H9 (cell line): ENCODE measurements around the gene VOPP1. TPM values are rescaled to one million over a fixed set of nuclear protein-coding genes. Genes with fewer than 3 reads are reported as not detected.

ENCODE experiments used
- DNase-seq: peaks from one replicate; pipeline ENCODE4 v3.0.0-alpha.2; 2017
- H2AFZ ChIP-seq: one replicate; pipeline ENCODE4 v1.6.1; 2013; ENCODE audit warnings: mild to moderate bottlenecking, low read length, control low read depth, moderate library complexity
- H2AK5ac ChIP-seq: 2 replicates; pipeline ENCODE4 v1.6.1; 2013; ENCODE audit warnings: low read length, control low read depth, mixed read lengths; ENCODE audit not compliant: insufficient read length
- H2BK120ac ChIP-seq: one replicate; pipeline ENCODE4 v1.6.1; 2013; ENCODE audit warnings: low read depth, mild to moderate bottlenecking, low read length, control low read depth, inconsistent platforms; ENCODE audit not compliant: poor library complexity, severe bottlenecking
- H2BK12ac ChIP-seq: 2 replicates; pipeline ENCODE4 v1.6.1; 2013; ENCODE audit warnings: low read length, control low read depth, mixed read lengths, low read depth; ENCODE audit not compliant: insufficient read length
- H2BK15ac ChIP-seq: 2 replicates; pipeline ENCODE4 v1.6.1; 2013; ENCODE audit warnings: low read depth, low read length, control low read depth
- H2BK20ac ChIP-seq: one replicate; pipeline ENCODE4 v1.6.1; 2013; ENCODE audit warnings: low read depth, mild to moderate bottlenecking, low read length, control low read depth, inconsistent platforms; ENCODE audit not compliant: poor library complexity, severe bottlenecking
- H2BK5ac ChIP-seq: 2 replicates; pipeline ENCODE4 v1.6.1; 2013; ENCODE audit warnings: low read length, control low read depth, mixed read lengths; ENCODE audit not compliant: insufficient read length
- H3K14ac ChIP-seq: 2 replicates; pipeline ENCODE4 v1.6.1; 2013; ENCODE audit warnings: low read length, control low read depth; ENCODE audit not compliant: insufficient read depth
- H3K18ac ChIP-seq: 2 replicates; pipeline ENCODE4 v1.6.1; 2013; ENCODE audit warnings: low read depth, mild to moderate bottlenecking, mixed read lengths, low read length, control low read depth; ENCODE audit not compliant: insufficient read length
- H3K23ac ChIP-seq: 2 replicates; pipeline ENCODE4 v1.6.1; 2013; ENCODE audit warnings: low read length, control low read depth, mixed read lengths, low read depth; ENCODE audit not compliant: insufficient read length
- H3K23me2 ChIP-seq: 2 replicates; pipeline ENCODE4 v1.6.1; 2013; ENCODE audit warnings: low read depth, mild to moderate bottlenecking, mixed read lengths, low read length, control low read depth; ENCODE audit not compliant: insufficient read length, poor library complexity, severe bottlenecking
- H3K27ac ChIP-seq: 2 replicates; pipeline ENCODE4 v1.5.1; 2013; ENCODE audit warnings: low read length, control low read depth, mixed read lengths, low read depth; ENCODE audit not compliant: insufficient read length
- H3K27me3 ChIP-seq: 2 replicates; pipeline ENCODE4 v1.6.1; 2013; ENCODE audit warnings: low read length, control low read depth, inconsistent platforms; ENCODE audit not compliant: insufficient read depth
- H3K4ac ChIP-seq: 2 replicates; pipeline ENCODE4 v1.6.1; 2013; ENCODE audit warnings: low read depth, mild to moderate bottlenecking, control low read depth, inconsistent platforms, low read length, moderate library complexity
- H3K4me1 ChIP-seq: 2 replicates; pipeline ENCODE4 v1.6.1; 2013; ENCODE audit warnings: low read length, control low read depth, inconsistent platforms; ENCODE audit not compliant: insufficient read depth
- H3K4me2 ChIP-seq: 2 replicates; pipeline ENCODE4 v1.6.1; 2013; ENCODE audit warnings: low read length, control low read depth, mixed read lengths; ENCODE audit not compliant: insufficient read length, insufficient read depth
- H3K56ac ChIP-seq: 2 replicates; pipeline ENCODE4 v1.6.1; 2013; ENCODE audit warnings: low read depth, mild to moderate bottlenecking, mixed read lengths, low read length, control low read depth; ENCODE audit not compliant: insufficient read length
- H3K79me1 ChIP-seq: 2 replicates; pipeline ENCODE4 v1.6.1; 2013; ENCODE audit warnings: low read depth, mild to moderate bottlenecking, moderate library complexity, low read length, control low read depth, inconsistent platforms; ENCODE audit not compliant: insufficient read depth, poor library complexity, severe bottlenecking
- H3K79me2 ChIP-seq: 2 replicates; pipeline ENCODE4 v1.6.1; 2013; ENCODE audit warnings: low read length, control low read depth, inconsistent platforms; ENCODE audit not compliant: insufficient read depth
- H3K9ac ChIP-seq: 2 replicates; pipeline ENCODE4 v1.6.1; 2013; ENCODE audit warnings: low read length, control low read depth, mixed read lengths; ENCODE audit not compliant: insufficient read length; ENCODE audit errors: extremely low read depth
- H3K9me3 ChIP-seq: one replicate; pipeline ENCODE4 v1.6.1; 2013; ENCODE audit warnings: low read depth, low read length, inconsistent platforms; ENCODE audit not compliant: control insufficient read depth
- H3T11ph ChIP-seq: one replicate; pipeline ENCODE4 v1.6.1; 2013; ENCODE audit warnings: mild to moderate bottlenecking, low read length, control low read depth, inconsistent platforms
- H4K20me1 ChIP-seq: one replicate; pipeline ENCODE4 v1.6.1; 2013; ENCODE audit not compliant: control insufficient read depth, insufficient read length, insufficient read depth
- H4K5ac ChIP-seq: 2 replicates; pipeline ENCODE4 v1.6.1; 2013; ENCODE audit warnings: low read depth, mild to moderate bottlenecking, mixed read lengths, low read length, control low read depth; ENCODE audit not compliant: insufficient read length
- H4K8ac ChIP-seq: replicated peaks from 2 replicates; pipeline ENCODE4 v1.6.1; 2013; ENCODE audit warnings: low read length, control low read depth, mixed read lengths, low read depth; ENCODE audit not compliant: insufficient read length
- H4K91ac ChIP-seq: 2 replicates; pipeline ENCODE4 v1.6.1; 2013; ENCODE audit warnings: low read depth, mild to moderate bottlenecking, moderate library complexity, mixed read lengths, low read length, control low read depth; ENCODE audit not compliant: insufficient read length
- H3K27ac Mint-ChIP-seq, 3 experiments: 2 replicates in 2 of 3; 3 replicates in 1 of 3; pipeline ENCODE4 v1.8.0; 2020 to 2021; ENCODE audit warnings: mixed read lengths in 3 of 3, mild to moderate bottlenecking in 1 of 3, moderate library complexity in 1 of 3
- H3K27me3 Mint-ChIP-seq: 2 replicates; pipeline ENCODE4 v1.8.0; 2021; ENCODE audit warnings: low read depth, mild to moderate bottlenecking, moderate library complexity, mixed read lengths
- H3K36me3 Mint-ChIP-seq, 3 experiments: 2 replicates in 2 of 3; 3 replicates in 1 of 3; pipeline ENCODE4 v1.8.0; 2020 to 2021; ENCODE audit warnings: low read depth in 3 of 3, mixed read lengths in 3 of 3; ENCODE audit not compliant: insufficient read depth in 1 of 3
- H3K4me1 Mint-ChIP-seq, 2 experiments: 2 replicates each; pipeline ENCODE4 v1.8.0; 2020; ENCODE audit warnings: mixed read lengths in 2 of 2
- H3K4me3 Mint-ChIP-seq, 2 experiments: 2 replicates in 1 of 2; 3 replicates in 1 of 2; pipeline ENCODE4 v1.8.0; 2020 to 2021; ENCODE audit warnings: mild to moderate bottlenecking in 2 of 2, mixed read lengths in 2 of 2, moderate library complexity in 1 of 2
- H3K9me3 Mint-ChIP-seq, 2 experiments: 2 replicates in 1 of 2; 3 replicates in 1 of 2; pipeline ENCODE4 v1.8.0; 2020; ENCODE audit warnings: mild to moderate bottlenecking in 2 of 2, mixed read lengths in 2 of 2, moderate library complexity in 1 of 2
- WGBS: extraction: QIAGEN DNeasy Blood & Tissue Kit; methylation state at CpG from one replicate; pipeline ENCODE4 v1.1.7; 2013; ENCODE audit warnings: missing lambda C conversion rate, low lambda C conversion rate, mixed read lengths; ENCODE audit not compliant: insufficient read length; ENCODE audit errors: extremely low coverage; 5-methylcytosine and 5-hydroxymethylcytosine counted together
- total RNA-seq: library from RNA; stranded (reverse); gene quantifications from 2 replicates; pipeline ENCODE4 v1.2.1, GENCODE V29; 2021
- TF ChIP-seq, protein P1 (sequence below): fragments of 200-600 bp; sonication (generic); conservative IDR thresholded peaks from 3 replicates; pipeline ENCODE4 v1.8.0; 2021; ENCODE audit warnings: antibody characterized with exemption, mild to moderate bottlenecking

VOPP1 gene
- total RNA-seq, 1 experiment from 2014 or later = 55.7 TPM

DNA sequence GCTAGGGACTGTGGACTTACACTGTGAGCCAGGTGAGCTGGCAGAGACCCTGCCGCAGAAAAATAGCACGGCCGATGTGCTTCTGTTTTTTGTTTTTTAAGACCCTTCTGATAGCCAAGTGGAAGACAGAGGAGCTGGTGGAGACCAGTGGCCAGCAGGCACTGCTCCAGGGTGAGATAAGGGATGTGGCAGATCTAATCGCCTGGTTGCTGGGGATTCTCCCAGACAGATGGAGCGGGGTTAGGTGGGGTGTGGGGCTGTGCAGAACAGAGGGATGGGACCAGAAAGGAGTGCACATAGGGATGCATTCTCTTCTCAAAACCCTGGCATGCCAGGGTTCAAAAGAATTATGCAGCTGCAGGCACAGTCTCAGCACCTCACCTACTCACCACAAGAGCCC lies 82.2 kb downstream of the VOPP1 start:
- H4K91ac ChIP-seq = no peak overlapping the region
- no peak overlapping the region for H4K8ac ChIP-seq
- H2BK5ac ChIP-seq = no peak overlapping the region
- TF ChIP-seq, protein P1, sequence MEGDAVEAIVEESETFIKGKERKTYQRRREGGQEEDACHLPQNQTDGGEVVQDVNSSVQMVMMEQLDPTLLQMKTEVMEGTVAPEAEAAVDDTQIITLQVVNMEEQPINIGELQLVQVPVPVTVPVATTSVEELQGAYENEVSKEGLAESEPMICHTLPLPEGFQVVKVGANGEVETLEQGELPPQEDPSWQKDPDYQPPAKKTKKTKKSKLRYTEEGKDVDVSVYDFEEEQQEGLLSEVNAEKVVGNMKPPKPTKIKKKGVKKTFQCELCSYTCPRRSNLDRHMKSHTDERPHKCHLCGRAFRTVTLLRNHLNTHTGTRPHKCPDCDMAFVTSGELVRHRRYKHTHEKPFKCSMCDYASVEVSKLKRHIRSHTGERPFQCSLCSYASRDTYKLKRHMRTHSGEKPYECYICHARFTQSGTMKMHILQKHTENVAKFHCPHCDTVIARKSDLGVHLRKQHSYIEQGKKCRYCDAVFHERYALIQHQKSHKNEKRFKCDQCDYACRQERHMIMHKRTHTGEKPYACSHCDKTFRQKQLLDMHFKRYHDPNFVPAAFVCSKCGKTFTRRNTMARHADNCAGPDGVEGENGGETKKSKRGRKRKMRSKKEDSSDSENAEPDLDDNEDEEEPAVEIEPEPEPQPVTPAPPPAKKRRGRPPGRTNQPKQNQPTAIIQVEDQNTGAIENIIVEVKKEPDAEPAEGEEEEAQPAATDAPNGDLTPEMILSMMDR = no peak
- H2BK12ac ChIP-seq = no peak overlapping the region
- no peak overlapping the region for H3K4me2 ChIP-seq
- H3K27me3 ChIP-seq = no peaks in the 10 kb centered on the region
- H2BK120ac ChIP-seq = no peak overlapping the region
- no peak for DNase-seq
- H4K20me1 ChIP-seq = no peaks in the 10 kb centered on the region
- no peak overlapping the region for H2AFZ ChIP-seq
- no peak overlapping the region for H2BK20ac ChIP-seq
- Mint-ChIP-seq H3K27me3 (no peaks in the 10 kb centered on the region; the same call in 1 of the 2 replicates), H3K4me1 (peaks cover 0 to 4% of the 10 kb centered on the region in 2 experiments; a peak in 2 of 4 replicates), H3K36me3 (peaks cover 17 to 57% (median 34%) of the 10 kb centered on the region in 3 experiments), H3K9me3 (no peaks in the 10 kb centered on the region), H3K4me3 (no peak overlapping the region), H3K27ac (peak overlapping the region in 1 of 3 experiments; percentile 94; a peak in 2 of 7 replicates)
- no peak overlapping the region for H2AK5ac ChIP-seq
- no peak overlapping the region for H3K56ac ChIP-seq
- no peak overlapping the region for H3K9ac ChIP-seq
- H3T11ph ChIP-seq = no peak overlapping the region
- H3K14ac ChIP-seq = no peak overlapping the region
- no CpG with 5 or more reads among the region's 5 CpGs for WGBS
- no peaks in the 10 kb centered on the region for H3K4me1 ChIP-seq
- H2BK15ac ChIP-seq = no peak overlapping the region
- no peak overlapping the region for H3K4ac ChIP-seq
- H3K18ac ChIP-seq = no peak overlapping the region
- H3K79me1 ChIP-seq = no peaks in the 10 kb centered on the region
- no peak overlapping the region for H3K27ac ChIP-seq
- H4K5ac ChIP-seq = no peak overlapping the region
- H3K9me3 ChIP-seq = no peaks in the 10 kb centered on the region
- H3K23ac ChIP-seq = no peak overlapping the region
- H3K79me2 ChIP-seq = no peaks in the 10 kb centered on the region
- no peaks in the 10 kb centered on the region for H3K23me2 ChIP-seq
